HEK293 (cell line): ENCODE results near the gene AGAP5.

Experiments used
- MZF1 ChIP-seq: fragments of 450-650 bp; formaldehyde crosslinking; IDR thresholded peaks from 2 replicates; pipeline ENCODE4 v1.5.1; 2017; ENCODE audit warnings: missing biosample characterization, missing genetic modification characterization, borderline replicate concordance
- ZNF146 ChIP-seq: fragments of 450-650 bp; formaldehyde crosslinking; IDR thresholded peaks from 2 replicates; pipeline ENCODE4 v1.5.1; 2016; ENCODE audit warnings: missing biosample characterization, missing genetic modification characterization
- ZNF571 ChIP-seq: fragments of 450-650 bp; formaldehyde crosslinking; IDR thresholded peaks from 2 replicates; pipeline ENCODE4 v1.5.0; 2017; ENCODE audit warnings: missing biosample characterization, missing genetic modification characterization
- ZNF701 ChIP-seq: fragments of 450-650 bp; formaldehyde crosslinking; IDR thresholded peaks from 2 replicates; pipeline ENCODE4 v1.5.1; 2016; ENCODE audit warnings: missing biosample characterization, missing genetic modification characterization
- ZNF837 ChIP-seq: fragments of 450-650 bp; formaldehyde crosslinking; IDR thresholded peaks from 2 replicates; pipeline ENCODE4 v1.5.1; 2016; ENCODE audit warnings: missing biosample characterization, missing genetic modification characterization
- TF ChIP-seq, protein P1 (sequence below): fragments of 450-650 bp; formaldehyde crosslinking; IDR thresholded peaks from 2 replicates; pipeline ENCODE4 v1.5.1; 2016; ENCODE audit warnings: missing biosample characterization, missing genetic modification characterization
- TF ChIP-seq, protein P2 (sequence below): fragments of 450-650 bp; formaldehyde crosslinking; optimal IDR thresholded peaks from 2 replicates; pipeline ENCODE3; 2016; ENCODE audit warnings: missing biosample characterization, mild to moderate bottlenecking, missing genetic modification characterization

DNA sequence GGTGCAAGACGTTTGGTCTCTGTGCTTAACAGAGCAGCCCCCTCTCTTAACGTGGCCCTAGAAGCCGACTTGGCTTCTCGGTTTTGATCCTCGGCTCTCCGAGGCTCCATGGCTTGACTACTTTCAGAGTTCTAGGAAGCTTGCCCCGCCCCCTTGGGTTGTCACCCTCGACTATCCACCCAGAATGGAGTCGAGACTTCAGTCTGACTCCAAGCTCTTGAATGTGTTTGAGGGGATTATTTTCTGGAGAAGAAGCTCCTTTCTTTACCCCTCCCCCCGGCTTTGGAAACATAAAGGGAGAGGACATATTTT lies 46.7 kb upstream of the AGAP5 start:
- TF ChIP-seq, protein P1, sequence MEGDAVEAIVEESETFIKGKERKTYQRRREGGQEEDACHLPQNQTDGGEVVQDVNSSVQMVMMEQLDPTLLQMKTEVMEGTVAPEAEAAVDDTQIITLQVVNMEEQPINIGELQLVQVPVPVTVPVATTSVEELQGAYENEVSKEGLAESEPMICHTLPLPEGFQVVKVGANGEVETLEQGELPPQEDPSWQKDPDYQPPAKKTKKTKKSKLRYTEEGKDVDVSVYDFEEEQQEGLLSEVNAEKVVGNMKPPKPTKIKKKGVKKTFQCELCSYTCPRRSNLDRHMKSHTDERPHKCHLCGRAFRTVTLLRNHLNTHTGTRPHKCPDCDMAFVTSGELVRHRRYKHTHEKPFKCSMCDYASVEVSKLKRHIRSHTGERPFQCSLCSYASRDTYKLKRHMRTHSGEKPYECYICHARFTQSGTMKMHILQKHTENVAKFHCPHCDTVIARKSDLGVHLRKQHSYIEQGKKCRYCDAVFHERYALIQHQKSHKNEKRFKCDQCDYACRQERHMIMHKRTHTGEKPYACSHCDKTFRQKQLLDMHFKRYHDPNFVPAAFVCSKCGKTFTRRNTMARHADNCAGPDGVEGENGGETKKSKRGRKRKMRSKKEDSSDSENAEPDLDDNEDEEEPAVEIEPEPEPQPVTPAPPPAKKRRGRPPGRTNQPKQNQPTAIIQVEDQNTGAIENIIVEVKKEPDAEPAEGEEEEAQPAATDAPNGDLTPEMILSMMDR, result no peak
- no peak for TF ChIP-seq MZF1 (tag by site-specific recombination)
- no peak for TF ChIP-seq ZNF146 (tag by site-specific recombination)
- TF ChIP-seq, protein P2, sequence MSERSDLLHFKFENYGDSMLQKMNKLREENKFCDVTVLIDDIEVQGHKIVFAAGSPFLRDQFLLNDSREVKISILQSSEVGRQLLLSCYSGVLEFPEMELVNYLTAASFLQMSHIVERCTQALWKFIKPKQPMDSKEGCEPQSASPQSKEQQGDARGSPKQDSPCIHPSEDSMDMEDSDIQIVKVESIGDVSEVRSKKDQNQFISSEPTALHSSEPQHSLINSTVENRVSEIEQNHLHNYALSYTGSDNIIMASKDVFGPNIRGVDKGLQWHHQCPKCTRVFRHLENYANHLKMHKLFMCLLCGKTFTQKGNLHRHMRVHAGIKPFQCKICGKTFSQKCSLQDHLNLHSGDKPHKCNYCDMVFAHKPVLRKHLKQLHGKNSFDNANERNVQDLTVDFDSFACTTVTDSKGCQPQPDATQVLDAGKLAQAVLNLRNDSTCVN (tag by site-specific recombination), result no peak
- TF ChIP-seq ZNF571 (tag by site-specific recombination), result no peak
- no peak for TF ChIP-seq ZNF701 (tag by site-specific recombination)
- TF ChIP-seq ZNF837, result no peak
